ENCODE results near the gene TYK2.
A peak's percentile ranks its signal among the peaks of the same experiment; 100 is the strongest.

Gene TYK2

GRCh38 chr19:10419200-10419645 lies 38.9 kb upstream of the TYK2 start:
- H4K20me1 ChIP-seq (ENCODE audit: insufficient read depth, low read length, poor library complexity, severe bottlenecking), result no peaks in the 10 kb centered on the region
- peak overlapping the region; percentile 55 for H3K9ac ChIP-seq (ENCODE audit: low read depth, low read length, poor library complexity, severe bottlenecking)
- H3F3A ChIP-seq (ENCODE audit: low read depth), result no peaks in the 10 kb centered on the region
- TF ChIP-seq, protein P1, sequence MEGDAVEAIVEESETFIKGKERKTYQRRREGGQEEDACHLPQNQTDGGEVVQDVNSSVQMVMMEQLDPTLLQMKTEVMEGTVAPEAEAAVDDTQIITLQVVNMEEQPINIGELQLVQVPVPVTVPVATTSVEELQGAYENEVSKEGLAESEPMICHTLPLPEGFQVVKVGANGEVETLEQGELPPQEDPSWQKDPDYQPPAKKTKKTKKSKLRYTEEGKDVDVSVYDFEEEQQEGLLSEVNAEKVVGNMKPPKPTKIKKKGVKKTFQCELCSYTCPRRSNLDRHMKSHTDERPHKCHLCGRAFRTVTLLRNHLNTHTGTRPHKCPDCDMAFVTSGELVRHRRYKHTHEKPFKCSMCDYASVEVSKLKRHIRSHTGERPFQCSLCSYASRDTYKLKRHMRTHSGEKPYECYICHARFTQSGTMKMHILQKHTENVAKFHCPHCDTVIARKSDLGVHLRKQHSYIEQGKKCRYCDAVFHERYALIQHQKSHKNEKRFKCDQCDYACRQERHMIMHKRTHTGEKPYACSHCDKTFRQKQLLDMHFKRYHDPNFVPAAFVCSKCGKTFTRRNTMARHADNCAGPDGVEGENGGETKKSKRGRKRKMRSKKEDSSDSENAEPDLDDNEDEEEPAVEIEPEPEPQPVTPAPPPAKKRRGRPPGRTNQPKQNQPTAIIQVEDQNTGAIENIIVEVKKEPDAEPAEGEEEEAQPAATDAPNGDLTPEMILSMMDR (conservative IDR thresholded peaks at IDR 0.05; ENCODE audit: low read length), result no peak
- TF ChIP-seq EZH2phosphoT487 (IDR thresholded peaks at IDR 0.05; ENCODE audit: borderline replicate concordance), result no peak
- peak overlapping the region; percentile 87 for H3K4me2 ChIP-seq (ENCODE audit: low read depth, low read length, poor library complexity, severe bottlenecking)
- peaks cover 3% of the 10 kb centered on the region; the same call in 1 of the 2 replicates for H3K9me3 ChIP-seq (ENCODE audit: insufficient read depth, low read depth, low read length)
- H3K4me1 ChIP-seq (ENCODE audit: insufficient read depth, low read length, poor library complexity, severe bottlenecking), result peaks cover 17% of the 10 kb centered on the region
- peak overlapping the region; percentile 72; the same call in 1 of the 2 replicates for H2AFZ ChIP-seq (ENCODE audit: low read length)
- no peaks in the 10 kb centered on the region for H3K36me3 ChIP-seq (ENCODE audit: insufficient read depth, low read length)
- H3K4me3 ChIP-seq (ENCODE audit: low read length, poor library complexity, severe bottlenecking), result peak overlapping the region; percentile 69
- no peaks in the 10 kb centered on the region for H3K9me2 ChIP-seq (replicated peaks; ENCODE audit: low read depth, low read length)
- no peaks in the 10 kb centered on the region for H3K27me3 ChIP-seq (ENCODE audit: insufficient read depth, low read length, poor library complexity, severe bottlenecking)
- no peaks in the 10 kb centered on the region for H3K79me2 ChIP-seq (ENCODE audit: insufficient read depth, low read length)

GRCh38 chr19:10418485-10419199 lies 38.3 kb upstream of the TYK2 start:
- no peaks in the 10 kb centered on the region for H3K27me3 ChIP-seq (ENCODE audit: insufficient read depth, low read length, poor library complexity, severe bottlenecking)
- H3K9me2 ChIP-seq (replicated peaks; ENCODE audit: low read depth, low read length), result no peaks in the 10 kb centered on the region
- H3F3A ChIP-seq (ENCODE audit: low read depth), result no peaks in the 10 kb centered on the region
- peak overlapping the region; percentile 69 for H3K4me3 ChIP-seq (ENCODE audit: low read length, poor library complexity, severe bottlenecking)
- H3K4me2 ChIP-seq (ENCODE audit: low read depth, low read length, poor library complexity, severe bottlenecking), result peak overlapping the region; percentile 87
- H3K9ac ChIP-seq (ENCODE audit: low read depth, low read length, poor library complexity, severe bottlenecking), result peak overlapping the region; percentile 55
- no peak for TF ChIP-seq EZH2phosphoT487 (IDR thresholded peaks at IDR 0.05; ENCODE audit: borderline replicate concordance)
- TF ChIP-seq, protein P1 (conservative IDR thresholded peaks at IDR 0.05; ENCODE audit: low read length), result no peak; the same call in 1 of the 2 replicates
- no peaks in the 10 kb centered on the region for H4K20me1 ChIP-seq (ENCODE audit: insufficient read depth, low read length, poor library complexity, severe bottlenecking)
- peaks cover 3% of the 10 kb centered on the region; the same call in 1 of the 2 replicates for H3K9me3 ChIP-seq (ENCODE audit: insufficient read depth, low read depth, low read length)
- H3K4me1 ChIP-seq (ENCODE audit: insufficient read depth, low read length, poor library complexity, severe bottlenecking), result peaks cover 12% of the 10 kb centered on the region
- no peaks in the 10 kb centered on the region for H3K36me3 ChIP-seq (ENCODE audit: insufficient read depth, low read length)
- peak overlapping the region; percentile 84 for H2AFZ ChIP-seq (ENCODE audit: low read length)
- H3K79me2 ChIP-seq (ENCODE audit: insufficient read depth, low read length), result no peaks in the 10 kb centered on the region

GRCh38 chr19:10418235-10418484 lies 37.8 kb upstream of the TYK2 start:
- Histone ChIP-seq H3K9me3 (ENCODE audit: insufficient read depth, low read depth, low read length) (peaks cover 3% of the 10 kb centered on the region; the same call in 1 of the 2 replicates), H3K79me2 (ENCODE audit: insufficient read depth, low read length) (no peaks in the 10 kb centered on the region), H3K27me3 (ENCODE audit: insufficient read depth, low read length, poor library complexity, severe bottlenecking) (no peaks in the 10 kb centered on the region), H2AFZ (ENCODE audit: low read length) (0 out of 2 replicates have a peak overlapping the region, but pooled peaks have one; percentile 84), H3K9me2 (replicated peaks; ENCODE audit: low read depth, low read length) (no peaks in the 10 kb centered on the region), H3K36me3 (ENCODE audit: insufficient read depth, low read length) (no peaks in the 10 kb centered on the region), H3K4me2 (ENCODE audit: low read depth, low read length, poor library complexity, severe bottlenecking) (peak overlapping the region; percentile 87), H3K4me3 (ENCODE audit: low read length, poor library complexity, severe bottlenecking) (no peak overlapping the region), H3K9ac (ENCODE audit: low read depth, low read length, poor library complexity, severe bottlenecking) (no peak overlapping the region), H3K4me1 (ENCODE audit: insufficient read depth, low read length, poor library complexity, severe bottlenecking) (peaks cover 11% of the 10 kb centered on the region), H3F3A (ENCODE audit: low read depth) (no peaks in the 10 kb centered on the region), H4K20me1 (ENCODE audit: insufficient read depth, low read length, poor library complexity, severe bottlenecking) (no peaks in the 10 kb centered on the region)
- TF ChIP-seq, protein P1 (conservative IDR thresholded peaks at IDR 0.05; ENCODE audit: low read length), result no peak
- no peak for TF ChIP-seq EZH2phosphoT487 (IDR thresholded peaks at IDR 0.05; ENCODE audit: borderline replicate concordance)

Measured in Loucy (cell line).